Neural cell (in vitro differentiated cells): ENCODE data around the gene GRIPAP1.

Experiments used
- EP300 ChIP-seq: fragments of 450-650 bp; conservative IDR thresholded peaks from 2 replicates; pipeline ENCODE4 v1.6.1; 2014; ENCODE audit warnings: antibody characterized with exemption, mild to moderate bottlenecking, moderate library complexity; ENCODE audit not compliant: poor library complexity, severe bottlenecking
- EZH2 ChIP-seq: fragments of 200-600, 300-800 bp; shearing (Covaris generic), sonication (generic); IDR thresholded peaks from 2 replicates; pipeline ENCODE4 v1.6.1; 2014; ENCODE audit warnings: antibody characterized with exemption, low read length, borderline replicate concordance, mild to moderate bottlenecking; ENCODE audit not compliant: insufficient read depth, poor library complexity, severe bottlenecking
- POLR2AphosphoS5 ChIP-seq: IDR thresholded peaks from 2 replicates; pipeline ENCODE4 v1.6.1; 2012
- RAD21 ChIP-seq: fragments of 450-650 bp; conservative IDR thresholded peaks from 2 replicates; pipeline ENCODE4 v1.6.1; 2014; ENCODE audit warnings: antibody characterized with exemption, mild to moderate bottlenecking, moderate library complexity
- SMC3 ChIP-seq: fragments of 450-650 bp; conservative IDR thresholded peaks from 2 replicates; pipeline ENCODE4 v1.6.1; 2014; ENCODE audit warnings: antibody characterized with exemption, mild to moderate bottlenecking, moderate library complexity; ENCODE audit not compliant: poor library complexity
- TAF1 ChIP-seq: IDR thresholded peaks from 2 replicates; pipeline ENCODE4 v1.6.1; 2012; ENCODE audit warnings: low read depth
- TF ChIP-seq, protein P1 (sequence below): fragments of 450-650 bp; IDR thresholded peaks from 2 replicates; pipeline ENCODE4 v1.5.1; 2014; ENCODE audit warnings: antibody characterized with exemption, mild to moderate bottlenecking, moderate library complexity; ENCODE audit not compliant: poor library complexity, severe bottlenecking
- TF ChIP-seq, protein P2 (sequence below): IDR thresholded peaks from 2 replicates; pipeline ENCODE4 v1.6.1; 2012; ENCODE audit warnings: borderline replicate concordance

DNA sequence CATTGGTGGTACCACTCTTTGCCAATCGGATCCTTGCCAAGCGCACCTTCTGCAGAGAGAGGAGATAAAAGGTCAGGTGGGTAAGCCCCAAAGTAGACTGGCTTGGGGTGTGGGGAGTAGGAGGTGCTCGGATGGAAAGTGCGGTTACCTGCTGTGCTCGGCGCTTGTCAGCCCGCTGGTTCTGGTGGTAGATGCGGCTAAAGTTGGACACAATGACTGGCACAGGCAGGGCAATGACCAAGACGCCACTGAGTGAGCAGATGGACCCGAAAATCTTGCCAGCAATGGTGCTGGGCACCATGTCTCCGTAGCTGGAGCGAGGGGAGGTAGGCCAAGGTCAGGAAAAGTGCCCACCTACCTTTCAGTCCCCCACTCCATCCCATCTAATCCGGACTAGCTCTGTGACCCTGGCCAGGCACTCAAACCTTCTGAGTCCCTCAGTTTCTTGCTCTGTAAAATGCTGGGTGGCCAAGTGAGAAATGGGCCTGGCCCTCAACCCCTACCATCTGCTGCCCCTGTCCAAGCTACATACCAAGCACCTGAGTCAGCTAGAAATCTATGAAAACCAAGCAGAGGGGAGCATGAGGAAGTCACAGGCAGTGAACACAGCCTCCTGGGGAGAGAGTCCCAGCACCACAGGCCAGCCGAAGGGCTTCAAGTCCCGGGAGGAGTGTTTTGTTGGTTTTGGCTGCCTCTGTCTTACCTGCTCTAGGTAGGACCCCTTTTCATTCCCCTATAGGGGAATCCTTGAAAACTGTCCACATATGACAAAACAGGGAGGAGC lies 35.1 kb downstream of the GRIPAP1 start:
- TF ChIP-seq, protein P1, sequence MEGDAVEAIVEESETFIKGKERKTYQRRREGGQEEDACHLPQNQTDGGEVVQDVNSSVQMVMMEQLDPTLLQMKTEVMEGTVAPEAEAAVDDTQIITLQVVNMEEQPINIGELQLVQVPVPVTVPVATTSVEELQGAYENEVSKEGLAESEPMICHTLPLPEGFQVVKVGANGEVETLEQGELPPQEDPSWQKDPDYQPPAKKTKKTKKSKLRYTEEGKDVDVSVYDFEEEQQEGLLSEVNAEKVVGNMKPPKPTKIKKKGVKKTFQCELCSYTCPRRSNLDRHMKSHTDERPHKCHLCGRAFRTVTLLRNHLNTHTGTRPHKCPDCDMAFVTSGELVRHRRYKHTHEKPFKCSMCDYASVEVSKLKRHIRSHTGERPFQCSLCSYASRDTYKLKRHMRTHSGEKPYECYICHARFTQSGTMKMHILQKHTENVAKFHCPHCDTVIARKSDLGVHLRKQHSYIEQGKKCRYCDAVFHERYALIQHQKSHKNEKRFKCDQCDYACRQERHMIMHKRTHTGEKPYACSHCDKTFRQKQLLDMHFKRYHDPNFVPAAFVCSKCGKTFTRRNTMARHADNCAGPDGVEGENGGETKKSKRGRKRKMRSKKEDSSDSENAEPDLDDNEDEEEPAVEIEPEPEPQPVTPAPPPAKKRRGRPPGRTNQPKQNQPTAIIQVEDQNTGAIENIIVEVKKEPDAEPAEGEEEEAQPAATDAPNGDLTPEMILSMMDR = no peak
- no peak for TF ChIP-seq POLR2AphosphoS5
- no peak for TF ChIP-seq EZH2
- TF ChIP-seq SMC3 = no peak
- TF ChIP-seq, protein P2, sequence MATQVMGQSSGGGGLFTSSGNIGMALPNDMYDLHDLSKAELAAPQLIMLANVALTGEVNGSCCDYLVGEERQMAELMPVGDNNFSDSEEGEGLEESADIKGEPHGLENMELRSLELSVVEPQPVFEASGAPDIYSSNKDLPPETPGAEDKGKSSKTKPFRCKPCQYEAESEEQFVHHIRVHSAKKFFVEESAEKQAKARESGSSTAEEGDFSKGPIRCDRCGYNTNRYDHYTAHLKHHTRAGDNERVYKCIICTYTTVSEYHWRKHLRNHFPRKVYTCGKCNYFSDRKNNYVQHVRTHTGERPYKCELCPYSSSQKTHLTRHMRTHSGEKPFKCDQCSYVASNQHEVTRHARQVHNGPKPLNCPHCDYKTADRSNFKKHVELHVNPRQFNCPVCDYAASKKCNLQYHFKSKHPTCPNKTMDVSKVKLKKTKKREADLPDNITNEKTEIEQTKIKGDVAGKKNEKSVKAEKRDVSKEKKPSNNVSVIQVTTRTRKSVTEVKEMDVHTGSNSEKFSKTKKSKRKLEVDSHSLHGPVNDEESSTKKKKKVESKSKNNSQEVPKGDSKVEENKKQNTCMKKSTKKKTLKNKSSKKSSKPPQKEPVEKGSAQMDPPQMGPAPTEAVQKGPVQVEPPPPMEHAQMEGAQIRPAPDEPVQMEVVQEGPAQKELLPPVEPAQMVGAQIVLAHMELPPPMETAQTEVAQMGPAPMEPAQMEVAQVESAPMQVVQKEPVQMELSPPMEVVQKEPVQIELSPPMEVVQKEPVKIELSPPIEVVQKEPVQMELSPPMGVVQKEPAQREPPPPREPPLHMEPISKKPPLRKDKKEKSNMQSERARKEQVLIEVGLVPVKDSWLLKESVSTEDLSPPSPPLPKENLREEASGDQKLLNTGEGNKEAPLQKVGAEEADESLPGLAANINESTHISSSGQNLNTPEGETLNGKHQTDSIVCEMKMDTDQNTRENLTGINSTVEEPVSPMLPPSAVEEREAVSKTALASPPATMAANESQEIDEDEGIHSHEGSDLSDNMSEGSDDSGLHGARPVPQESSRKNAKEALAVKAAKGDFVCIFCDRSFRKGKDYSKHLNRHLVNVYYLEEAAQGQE = no peak
- no peak for TF ChIP-seq EP300
- TF ChIP-seq TAF1 = no peak
- no peak for TF ChIP-seq RAD21
